Activated CD4-positive, alpha-beta T cell treated with anti-CD3 and anti-CD28 coated beads, Interleukin-2, Interleukin-6, amounts not matched to agents 100 ng/mL and 50 ng/mL, durations not matched to agents 16 hours and 8 hours (primary cell): Measurements from ENCODE around the gene MTRR.

Source experiments
- DNase-seq: peaks from one replicate; pipeline ENCODE4 v3.0.0-alpha.2; 2020

Gene MTRR

DNA sequence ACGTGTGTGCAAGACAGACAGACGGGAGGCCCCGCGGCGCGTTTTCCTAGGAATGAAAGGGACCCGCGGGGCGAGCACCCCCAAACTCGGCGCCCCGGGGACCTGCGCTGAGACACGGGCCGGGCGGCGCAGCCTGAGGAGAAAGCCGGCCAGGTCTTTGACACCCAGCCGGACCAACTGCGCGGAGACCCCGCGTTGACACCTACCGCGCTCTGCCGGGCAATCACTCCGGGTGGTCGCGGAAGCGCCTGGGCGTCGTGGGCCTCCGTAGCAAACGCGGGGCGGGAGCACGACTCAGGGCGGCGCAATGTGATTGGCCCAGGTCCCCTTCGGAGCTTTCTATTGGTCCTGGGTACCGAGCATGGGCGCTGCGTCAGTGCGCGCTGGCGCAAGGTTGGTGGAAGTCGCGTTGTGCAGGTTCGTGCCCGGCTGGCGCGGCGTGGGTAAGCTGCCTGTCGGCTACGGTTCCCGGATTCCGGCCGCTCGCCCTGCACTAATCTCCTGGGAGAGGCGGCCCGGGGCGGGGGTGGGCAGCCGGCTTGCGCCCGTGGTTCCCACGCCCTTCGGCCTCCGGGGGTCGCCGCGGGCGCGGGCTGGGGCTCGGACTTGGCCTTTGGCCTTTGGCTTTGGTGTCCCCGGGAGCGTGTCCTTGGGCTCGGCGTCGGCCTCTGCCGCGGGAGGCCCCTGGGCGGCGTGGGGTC is at the start of gene MTRR, which contains the start of gene FASTKD3:
TSS of gene MTRR (plus strand) at position 376 of the 701 bp plus-strand sequence. CDS start 1,647 bp downstream, outside the sequence.
TSS of gene FASTKD3 (minus strand) at position 259 of the 701 bp plus-strand sequence. CDS start 948 bp downstream, outside the sequence.
- DNase-seq, result peak; percentile 95

DNA sequence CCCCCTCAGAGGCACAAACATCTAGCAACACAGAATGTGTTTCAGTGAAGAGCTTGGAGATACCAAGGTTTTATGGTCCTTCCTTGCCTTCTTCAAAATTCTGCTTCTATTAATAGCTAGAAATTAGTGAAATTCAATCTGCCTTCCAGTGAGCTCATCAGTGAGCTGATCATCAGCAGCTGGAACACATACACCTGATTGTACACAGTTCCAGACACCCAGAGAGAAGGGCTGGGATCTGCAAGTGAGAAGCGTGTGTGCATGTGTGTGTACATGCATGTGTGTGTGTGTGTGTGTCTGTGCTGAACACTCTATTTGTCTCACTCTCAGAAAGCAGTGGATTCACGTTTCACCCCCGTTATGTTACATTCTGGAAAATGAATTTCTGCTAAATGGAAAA is 46.5 kb upstream of the MTRR start:
- DNase-seq, result no peak

DNA sequence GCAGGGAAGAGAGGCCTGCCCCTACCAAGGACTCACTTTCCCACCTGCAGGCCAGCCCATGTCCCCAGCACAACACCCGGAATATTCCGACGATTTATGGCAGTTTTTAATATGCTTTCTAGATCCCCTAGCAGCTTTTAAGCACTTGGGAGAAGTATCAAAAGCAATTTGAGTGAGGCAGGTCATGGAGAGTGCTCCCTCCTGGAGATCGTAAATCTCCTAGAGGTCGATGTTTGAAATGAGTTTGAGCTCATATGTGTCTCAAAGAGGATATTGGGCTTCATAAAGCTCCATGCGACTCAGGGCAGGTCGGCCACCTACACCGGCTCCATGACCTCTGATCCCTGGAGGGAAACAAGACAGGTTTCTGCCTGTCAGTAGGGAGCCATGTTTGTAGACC is 45.4 kb upstream of the MTRR start:
- DNase-seq, result no peak

DNA sequence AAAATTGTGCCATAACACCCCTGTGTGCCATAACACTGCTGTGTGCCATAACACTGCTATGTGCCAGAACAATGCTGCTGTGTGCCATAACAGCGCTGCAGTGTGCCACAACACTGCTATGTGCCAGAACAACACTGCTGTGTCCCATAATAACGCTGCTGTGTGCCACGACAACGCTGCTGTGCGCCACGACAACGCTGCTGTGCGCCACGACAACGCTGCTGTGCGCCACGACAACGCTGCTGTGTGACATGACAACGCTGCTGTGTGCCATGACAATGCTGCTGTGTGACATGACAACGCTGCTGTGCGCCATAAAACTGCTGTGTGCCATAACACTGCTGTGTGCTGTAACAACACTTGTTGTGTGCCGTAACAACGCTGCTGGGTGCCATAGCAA is 44.0 kb upstream of the MTRR start:
- DNase-seq, result no peak

DNA sequence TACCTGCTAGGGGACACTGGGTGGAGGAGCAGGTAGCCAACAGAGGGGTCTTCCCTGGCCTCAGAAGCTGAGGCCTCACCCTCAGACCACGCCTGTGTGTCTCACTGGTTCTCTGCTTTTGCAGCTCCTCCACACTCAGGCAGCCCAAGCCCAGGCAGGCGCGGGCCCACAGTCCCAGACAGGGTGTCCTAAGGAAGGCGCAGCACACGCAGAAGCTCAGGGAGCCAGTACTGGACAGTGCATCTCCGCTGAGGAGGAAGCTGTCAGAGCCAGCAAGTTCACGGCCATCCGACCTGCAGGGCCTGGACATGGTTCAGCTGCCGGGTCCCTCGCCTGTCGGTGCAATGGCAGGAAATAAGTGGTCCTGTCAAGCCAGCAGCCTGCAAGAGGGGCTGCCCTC is 43.3 kb upstream of the MTRR start:
- DNase-seq, result no peak

DNA sequence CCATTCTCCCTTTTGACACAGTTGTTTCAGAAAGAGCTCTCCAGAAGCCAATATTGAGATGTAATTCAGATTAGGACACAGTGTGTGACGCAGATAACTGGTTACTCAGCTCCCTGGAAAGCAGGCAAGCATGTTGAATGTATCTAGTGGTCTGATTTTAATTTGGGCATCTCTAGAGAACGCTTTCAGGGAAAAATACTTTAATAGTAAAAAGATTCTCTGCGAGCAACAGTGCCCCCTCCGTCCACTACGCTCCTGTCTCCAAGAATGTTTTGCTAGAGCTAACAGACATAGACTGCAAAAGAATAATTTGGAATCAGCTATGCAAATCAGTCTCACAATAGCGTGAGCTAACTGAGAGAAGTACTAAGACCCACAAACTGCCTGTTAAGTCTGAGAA is 41.3 kb upstream of the MTRR start:
- no peak for DNase-seq

DNA sequence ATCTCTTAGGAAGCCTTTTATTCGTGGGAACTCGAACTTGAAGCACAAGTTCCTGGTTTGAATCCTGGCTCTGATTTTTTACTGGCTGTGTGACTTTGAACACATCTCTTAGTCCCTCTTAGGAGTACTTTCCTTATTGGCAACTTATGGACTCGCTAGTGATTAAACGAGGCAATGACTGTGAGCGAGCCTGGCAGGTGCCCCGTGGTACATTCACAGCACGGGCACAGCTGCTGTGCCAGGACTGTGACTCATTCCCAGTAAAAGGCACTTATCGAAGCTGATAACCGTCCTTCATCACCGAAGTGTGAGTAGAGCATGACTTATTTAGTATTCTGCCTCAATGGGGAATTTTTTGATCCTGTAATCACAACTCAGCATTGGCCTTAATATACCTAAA is 40.7 kb upstream of the MTRR start:
- DNase-seq, result no peak

DNA sequence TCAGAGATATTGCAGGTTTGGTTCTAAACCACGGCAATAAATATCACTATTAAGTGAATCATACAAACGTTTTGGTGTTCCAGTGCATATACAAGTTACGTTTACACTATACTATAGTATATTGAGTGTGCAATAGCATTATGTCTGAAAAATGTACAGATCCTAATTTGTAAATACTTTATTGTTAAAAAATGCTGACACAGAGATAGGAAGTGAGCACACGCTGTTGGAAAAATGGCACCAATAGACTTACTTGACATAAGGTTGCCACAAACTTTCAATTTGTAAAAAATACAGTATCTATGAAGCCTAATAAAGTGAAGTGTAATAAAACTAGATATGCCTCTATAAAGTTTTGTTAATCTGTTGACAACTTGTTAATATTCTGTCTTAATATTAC is 34.0 kb upstream of the MTRR start:
- no peak for DNase-seq

DNA sequence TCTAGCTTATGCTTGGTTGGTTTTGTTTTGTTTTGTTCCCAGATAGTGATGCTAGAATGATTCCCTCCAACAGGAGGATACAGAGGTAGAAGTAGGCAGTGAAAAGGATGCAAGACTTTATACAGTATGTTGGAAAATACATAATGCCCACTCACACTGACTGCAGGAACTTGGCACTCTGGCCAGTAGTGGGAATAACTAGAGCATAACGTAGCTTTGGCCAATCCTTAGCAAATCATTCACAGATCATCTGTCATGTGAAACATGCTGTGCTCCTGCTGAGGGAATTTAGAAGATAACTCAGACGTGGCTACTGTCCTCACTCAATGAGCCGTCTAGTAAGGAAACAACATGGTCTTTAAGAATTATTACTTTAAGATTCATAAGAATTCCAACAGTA is 31.5 kb upstream of the MTRR start:
- no peak for DNase-seq

DNA sequence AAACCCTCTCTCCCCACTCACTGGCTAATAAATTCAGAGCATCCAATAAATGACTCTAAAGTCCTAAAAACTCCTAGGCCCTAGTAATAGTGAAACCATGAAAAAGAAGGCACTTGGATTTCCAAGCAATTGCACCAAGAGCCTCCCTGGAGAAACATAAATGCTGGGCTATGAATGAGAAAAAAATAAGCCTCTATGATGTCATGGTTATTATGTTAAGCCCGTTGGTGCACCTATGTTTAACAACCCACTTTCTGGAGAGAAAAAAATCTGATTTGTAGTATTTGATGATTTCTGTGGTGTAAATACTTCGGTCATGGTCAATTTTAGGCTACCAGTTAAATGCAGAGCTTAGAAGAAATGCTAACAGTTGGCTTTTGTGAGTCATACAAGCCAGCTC is 26.4 kb upstream of the MTRR start:
- no peak for DNase-seq

DNA sequence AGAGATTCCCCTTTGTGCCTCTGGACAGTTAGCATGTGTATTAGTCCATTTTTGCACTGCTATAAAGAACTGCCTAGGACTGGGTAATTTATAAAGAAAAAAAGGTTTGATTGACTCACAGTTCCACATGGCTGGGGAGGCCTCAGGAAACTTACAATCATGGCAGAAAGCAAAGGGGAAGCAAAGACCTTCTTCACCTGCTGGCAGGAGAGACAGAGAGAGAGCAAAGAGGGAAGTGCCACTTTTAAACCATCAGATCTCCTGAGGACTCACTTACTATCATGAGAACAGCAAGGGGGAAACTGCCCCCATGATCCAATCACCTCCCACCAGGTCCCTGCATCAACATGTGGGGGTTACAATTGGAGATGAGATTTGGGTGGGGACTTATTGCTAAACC is 24.0 kb upstream of the MTRR start:
- no peak for DNase-seq

DNA sequence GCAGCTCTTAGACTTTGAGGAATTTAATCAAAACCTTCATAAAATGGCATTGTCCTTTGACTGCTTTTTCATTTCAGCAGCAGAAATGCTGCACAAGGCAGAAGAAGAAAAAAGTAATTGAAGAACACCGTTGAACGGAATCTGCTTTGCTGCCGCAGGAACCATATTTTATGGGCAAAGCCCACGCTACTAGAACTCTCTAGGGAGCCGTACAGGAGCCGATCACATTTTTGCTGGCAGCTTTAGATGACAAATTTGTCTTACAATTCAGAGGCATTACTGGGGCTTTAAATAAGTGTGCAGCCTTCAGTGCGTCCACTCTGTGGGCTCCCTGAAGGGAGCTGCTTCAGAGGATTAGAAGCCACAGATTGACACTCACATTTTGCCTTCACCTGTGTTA is 23.4 kb upstream of the MTRR start:
- no peak for DNase-seq

DNA sequence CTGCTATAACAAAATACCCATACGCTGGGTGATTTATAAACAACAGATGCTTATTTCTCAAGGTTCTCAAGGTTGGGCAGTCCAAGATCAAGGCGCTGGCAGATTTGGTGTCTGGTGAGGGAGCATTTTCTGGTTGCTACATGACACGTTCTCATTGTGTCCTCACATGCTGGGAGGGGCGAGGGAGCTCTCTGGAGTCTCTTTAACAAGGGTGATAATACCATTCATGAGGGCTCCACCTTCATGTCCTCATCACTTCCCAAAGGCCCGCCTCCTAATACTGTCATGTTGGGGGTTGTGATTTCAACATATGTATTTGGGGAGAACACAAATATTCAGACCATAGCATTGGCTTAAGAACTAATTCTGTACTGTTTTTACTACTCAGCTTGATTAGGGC is 22.6 kb upstream of the MTRR start:
- no peak for DNase-seq

DNA sequence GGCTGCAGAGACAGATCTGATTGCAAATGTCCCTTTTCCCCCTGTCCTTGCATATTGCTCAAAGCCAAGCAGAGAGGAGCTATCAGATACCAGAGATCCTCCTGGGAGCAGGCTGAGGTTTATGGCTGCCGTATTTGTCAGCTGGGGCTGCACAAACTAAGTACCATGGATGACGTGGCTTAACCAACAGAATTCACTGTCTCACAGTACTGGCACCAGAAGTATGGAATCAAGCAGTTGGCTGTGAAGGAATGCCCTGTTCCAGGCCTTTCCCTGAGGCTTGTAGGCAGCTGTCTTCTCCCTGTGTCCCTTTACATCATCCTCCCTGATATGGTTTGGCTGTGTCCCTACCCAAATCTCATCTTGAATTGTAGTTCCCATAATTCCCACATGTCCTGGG is 20.7 kb upstream of the MTRR start:
- DNase-seq, result no peak

DNA sequence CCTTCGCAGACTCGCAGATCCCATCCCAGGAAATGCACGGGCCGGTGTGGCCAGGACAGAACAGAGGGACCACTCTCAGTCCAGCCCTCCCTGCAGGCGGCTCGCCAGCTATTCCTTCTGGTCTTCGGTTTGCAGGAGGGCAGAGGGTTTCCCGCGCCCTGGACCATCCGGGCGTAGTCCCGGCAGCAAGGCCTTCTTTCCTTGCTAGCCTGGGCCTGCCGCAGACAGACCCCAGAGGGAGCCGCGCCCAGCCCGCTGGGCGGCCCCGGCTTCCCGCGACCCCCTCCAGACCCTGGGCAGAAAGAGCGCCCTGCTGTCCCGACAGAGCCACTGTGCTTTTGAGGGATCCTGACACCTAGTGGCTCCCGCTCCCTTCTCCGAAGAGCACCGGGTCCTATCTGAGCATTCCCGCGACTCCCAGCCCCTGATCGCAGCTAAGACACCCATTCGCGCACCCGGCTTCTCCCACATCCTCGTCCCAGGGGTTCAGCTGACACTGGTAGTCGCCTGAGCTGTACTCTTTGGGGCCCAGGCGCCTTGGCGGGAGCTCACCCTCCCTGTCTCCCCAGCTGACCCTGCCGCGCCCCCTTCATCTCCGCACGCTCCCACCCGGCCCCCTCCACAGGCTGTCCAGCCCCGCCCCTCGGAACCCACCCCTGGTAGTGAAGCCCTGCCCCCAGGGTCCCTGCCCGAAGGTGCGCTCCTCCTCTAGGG is 19.1 kb upstream of the MTRR start:
- DNase-seq, result no peak

DNA sequence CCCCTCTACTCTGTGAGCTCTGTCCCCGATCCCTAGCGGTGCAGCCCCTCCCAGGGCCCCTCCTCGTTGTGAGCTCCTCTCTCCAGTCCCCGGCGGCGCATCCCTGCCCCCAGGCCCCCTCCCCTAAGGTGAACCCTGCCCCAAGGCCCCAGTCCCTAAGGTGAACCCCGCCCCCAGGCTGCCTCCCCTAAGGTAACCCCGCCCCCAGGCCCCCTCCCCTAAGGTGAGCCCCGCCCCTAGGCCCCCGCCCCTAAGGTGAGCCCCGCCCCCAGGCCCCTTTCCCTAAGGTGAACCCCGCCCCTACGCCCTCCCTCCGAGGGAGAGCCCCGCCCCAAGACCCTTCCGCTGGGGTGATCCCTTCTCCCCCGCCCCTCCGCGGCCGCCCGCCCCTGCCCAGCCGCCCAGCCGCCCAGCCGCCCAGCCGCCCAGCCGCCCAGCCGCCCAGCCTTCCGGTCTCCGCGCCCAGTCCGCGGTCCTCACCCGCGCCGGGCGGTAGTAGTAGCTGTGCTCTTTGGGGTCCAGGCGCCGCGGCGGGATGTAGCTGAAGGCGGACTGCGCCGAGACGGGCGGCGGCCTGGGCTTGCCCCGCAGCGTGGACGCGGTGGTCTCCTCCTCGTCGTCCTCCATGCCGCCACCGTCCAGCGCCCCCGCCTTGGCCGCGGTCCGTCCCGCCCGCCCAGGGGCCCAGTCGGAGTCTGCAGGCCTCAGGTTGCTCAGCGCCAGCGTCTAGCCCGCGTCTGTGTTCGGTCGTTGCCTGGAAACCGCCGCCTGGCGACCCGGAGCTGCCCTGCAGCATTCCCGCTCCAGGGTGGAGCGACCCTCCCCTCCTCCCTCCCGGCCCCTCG is 18.3 kb upstream of the MTRR start, which contains the start of gene CFAP90:
TSS of gene CFAP90 (minus strand) at position 739 of the 845 bp plus-strand sequence. CDS start at position 627, 112 bp downstream.
- no peak for DNase-seq

DNA sequence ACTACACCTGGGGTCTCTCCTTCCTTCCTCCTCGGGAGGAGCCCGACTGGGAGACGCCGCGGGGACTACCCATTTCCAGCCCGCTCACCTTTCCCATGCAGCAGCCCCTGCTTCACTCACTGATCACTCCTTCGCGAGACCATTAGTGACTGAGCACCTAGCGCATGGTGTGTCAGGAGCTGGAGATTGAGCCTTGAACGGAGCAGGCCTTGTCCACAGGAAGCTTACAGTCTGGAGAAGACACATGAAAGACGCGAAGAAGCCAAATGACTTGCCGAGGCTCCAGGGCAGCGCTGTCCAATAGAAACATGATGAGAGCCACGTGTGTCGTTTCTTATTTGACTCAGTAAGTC is 17.7 kb upstream of the MTRR start:
- DNase-seq, result no peak

DNA sequence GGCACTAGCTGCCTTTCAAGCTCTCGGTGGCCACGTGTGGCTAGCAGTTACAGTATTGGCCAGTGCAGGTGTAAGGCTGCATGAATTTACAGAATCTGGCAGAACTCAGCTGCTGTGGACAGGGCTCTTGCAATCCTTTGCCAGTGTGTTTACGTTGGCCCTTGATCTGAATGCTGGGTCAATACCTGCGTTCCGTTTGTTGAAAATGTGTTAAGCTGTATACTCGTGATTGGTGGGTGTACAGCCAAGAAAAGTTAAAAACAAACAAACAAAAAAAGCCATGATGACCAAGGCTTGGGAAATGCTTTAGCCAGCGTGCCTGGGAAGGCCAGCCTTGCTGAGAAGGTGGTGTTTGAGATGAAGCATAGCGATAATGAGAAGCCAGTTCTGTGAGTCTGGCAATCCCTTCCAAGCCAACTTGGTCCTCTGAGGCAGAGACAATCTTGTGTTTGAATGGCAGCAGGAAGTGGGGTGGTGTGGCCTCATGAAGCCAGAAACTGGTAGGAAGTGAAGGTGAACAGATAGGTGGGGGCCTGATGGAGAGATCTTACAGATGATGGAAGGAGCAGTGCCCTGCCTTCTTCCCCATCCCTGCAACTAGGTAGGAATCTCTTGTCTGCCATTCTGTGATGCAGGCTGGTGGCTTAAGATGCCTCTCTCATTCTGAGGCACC is 17.2 kb upstream of the MTRR start:
- no peak for DNase-seq

DNA sequence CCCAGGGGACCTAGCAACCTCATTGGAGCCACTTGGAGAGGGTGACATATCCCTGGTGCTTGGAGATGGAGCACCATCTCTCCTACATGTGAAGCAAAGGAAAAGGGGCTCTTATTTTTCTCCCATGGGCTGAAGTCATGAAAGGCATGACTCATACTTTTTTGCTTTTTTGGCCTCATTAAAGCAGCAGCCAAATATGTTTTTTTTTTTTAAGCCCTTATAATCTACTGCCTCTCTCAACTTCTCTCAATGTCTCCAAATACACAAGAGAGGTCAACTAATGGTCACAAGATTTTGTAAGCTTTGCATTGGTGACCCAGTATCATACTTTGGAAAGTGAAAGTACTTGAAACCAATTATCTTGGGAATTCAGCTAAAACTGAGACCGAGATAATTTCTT is 16.4 kb upstream of the MTRR start:
- DNase-seq, result no peak

DNA sequence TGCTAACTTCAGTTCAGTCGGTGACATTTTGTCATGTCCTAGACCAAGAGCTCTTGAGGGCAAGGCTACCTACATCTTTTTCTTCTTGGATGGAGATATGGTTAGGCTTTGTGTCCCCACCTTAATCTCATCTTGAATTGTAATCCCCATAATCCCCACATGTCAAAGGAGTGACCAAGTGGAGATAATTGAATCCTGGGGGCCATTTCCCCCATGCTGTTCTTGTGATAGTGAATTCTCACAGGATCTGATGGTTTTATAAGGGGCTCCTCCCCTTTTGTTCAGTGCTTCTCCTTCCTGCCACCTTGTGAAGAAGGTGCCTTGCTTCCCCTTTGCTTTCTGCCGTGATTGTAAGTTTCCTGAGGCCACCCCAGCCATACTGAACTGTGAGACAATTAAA is 16.0 kb upstream of the MTRR start:
- DNase-seq, result no peak

DNA sequence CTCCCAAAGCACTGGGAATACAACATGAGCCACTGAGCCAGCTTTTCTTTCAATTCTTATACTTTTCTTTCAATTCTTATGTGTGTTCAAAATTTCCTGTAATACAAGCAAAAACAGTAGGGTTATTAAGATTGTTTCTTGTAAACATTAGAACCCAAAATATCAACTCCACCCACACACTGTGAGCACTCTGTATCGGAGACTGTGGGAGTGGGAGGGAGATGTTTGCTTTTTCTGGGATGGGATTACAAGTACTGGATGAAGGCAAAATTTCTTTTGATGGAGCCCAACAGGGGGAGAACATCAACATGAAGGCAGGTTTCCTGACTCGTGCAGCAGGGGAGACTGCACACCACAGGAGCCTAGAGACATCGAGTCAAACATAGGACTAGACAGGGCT is 13.3 kb upstream of the MTRR start:
- no peak for DNase-seq

DNA sequence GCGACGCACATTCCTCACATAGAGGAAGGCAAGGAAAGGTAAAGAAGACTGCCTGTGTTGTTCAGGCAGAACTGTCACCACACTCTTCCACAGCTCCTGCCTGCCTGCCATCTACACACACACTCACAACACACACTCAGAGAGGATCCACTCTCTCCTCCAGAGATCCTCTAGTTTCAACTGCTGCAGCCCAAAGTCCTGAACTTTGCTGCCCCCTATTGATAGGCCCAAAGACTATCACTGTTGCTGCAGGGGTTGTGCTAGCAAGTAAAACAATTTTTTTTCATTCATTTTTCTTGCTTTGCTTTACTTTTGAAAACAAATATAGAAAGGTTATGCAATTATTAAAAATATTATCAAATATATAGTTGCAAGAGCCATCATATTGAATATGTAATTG is 12.1 kb upstream of the MTRR start:
- peak; percentile 75 for DNase-seq

DNA sequence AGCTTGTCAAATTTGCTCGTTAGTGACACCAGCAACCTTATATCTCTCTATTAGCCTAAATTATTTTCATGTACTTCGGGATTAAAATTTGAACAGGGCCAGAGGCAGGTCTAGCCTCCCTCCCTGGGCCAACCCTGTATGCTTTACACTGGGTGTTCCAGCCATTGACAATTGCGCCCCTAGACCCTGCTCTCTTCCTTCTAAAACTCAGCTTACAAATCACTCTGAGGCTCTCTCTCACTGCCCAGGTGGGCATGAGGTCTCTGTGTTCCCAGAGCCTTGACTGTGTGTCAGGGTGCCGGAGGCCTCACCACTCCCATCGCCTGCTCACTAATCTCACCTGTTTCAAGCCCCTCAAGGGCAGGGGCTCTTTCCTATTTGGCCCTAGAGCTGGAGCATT is 11.6 kb upstream of the MTRR start:
- DNase-seq, result no peak
